Measurements from ENCODE around the gene DAPK2. TPM values are rescaled to one million over a fixed set of nuclear protein-coding genes. Genes with fewer than 3 reads are reported as not detected.

DAPK2 gene
- total and polyA plus RNA-seq, 7 experiments from 2014 or later: 0.46 to 9.3 (median 4.2) TPM; not detected in 3

GRCh38 chr15:63888823-63889222 lies 157.5 kb downstream of the DAPK2 start:
- Histone ChIP-seq H3K27ac (ENCODE audit: low read depth, low read length) (no peak overlapping the region), H3K27me3 (ENCODE audit: control insufficient read depth in 2 of 2, insufficient read depth in 2 of 2, low read length in 2 of 2) (no peaks in the 10 kb centered on the region), H3K4me3 (ENCODE audit: low read length) (no peak overlapping the region), H3K36me3 (ENCODE audit: control insufficient read depth in 2 of 3, insufficient read depth in 3 of 3, low read length in 3 of 3) (no peaks in the 10 kb centered on the region), H3K9me3 (ENCODE audit: control insufficient read depth in 2 of 3, low read length in 3 of 3) (no peaks in the 10 kb centered on the region), H3K4me1 (ENCODE audit: control insufficient read depth in 2 of 2, insufficient read depth in 2 of 2, low read length in 2 of 2) (peaks cover 33 to 43% of the 10 kb centered on the region in 2 donors)
- peak overlapping the region in 6 of 9 donors; percentile 40 to 89 (median 66) for H3K27ac Mint-ChIP-seq
- H3K36me3 Mint-ChIP-seq: no peaks in the 10 kb centered on the region
- no peak for DNase-seq
- H3K4me1 Mint-ChIP-seq: peaks cover 44 to 60% (median 54%) of the 10 kb centered on the region in 7 donors
- CTCF ChIA-PET: interaction anchor here (0.8 to 2.4 kb wide), 5 partner anchors 17 to 122 kb away, joined by 3 to 13 read pairs (median 5); partner anchors contain the start of gene HERC1
- no peaks in the 10 kb centered on the region for H3K9me3 Mint-ChIP-seq
- H3K27me3 Mint-ChIP-seq: no peaks in the 10 kb centered on the region
- POLR2A ChIA-PET: interaction anchor here (1.0 kb wide), 1 partner anchor 55 kb away, joined by 7 read pairs; the partner anchor contains the start of gene HERC1
- H3K4me3 Mint-ChIP-seq: peak overlapping the region in 2 of 10 donors; percentile 1 to 14
- intact Hi-C loops (cut with micrococcal nuclease): no loop called here
- no peak for ATAC-seq

- Mint-ChIP-seq H3K9me3 (no peaks in the 10 kb centered on the region), H3K36me3 (no peaks in the 10 kb centered on the region), H3K27ac (peak overlapping the region in 5 of 9 donors; percentile 40 to 86 (median 44)), H3K4me1 (peaks cover 37 to 53% (median 47%) of the 10 kb centered on the region in 7 donors), H3K4me3 (no peak overlapping the region), H3K27me3 (no peaks in the 10 kb centered on the region)
- Histone ChIP-seq H3K27ac (ENCODE audit: low read depth, low read length) (no peak overlapping the region), H3K36me3 (ENCODE audit: control insufficient read depth in 2 of 3, insufficient read depth in 3 of 3, low read length in 3 of 3) (no peaks in the 10 kb centered on the region), H3K4me3 (ENCODE audit: low read length) (no peak overlapping the region), H3K27me3 (ENCODE audit: control insufficient read depth in 2 of 2, insufficient read depth in 2 of 2, low read length in 2 of 2) (no peaks in the 10 kb centered on the region), H3K4me1 (ENCODE audit: control insufficient read depth in 2 of 2, insufficient read depth in 2 of 2, low read length in 2 of 2) (peaks cover 26 to 36% of the 10 kb centered on the region in 2 donors), H3K9me3 (ENCODE audit: control insufficient read depth in 2 of 3, low read length in 3 of 3) (no peaks in the 10 kb centered on the region)
- DNase-seq (no peak), ATAC-seq (no peak)
- intact Hi-C loops (cut with micrococcal nuclease): no loop called here
- ChIA-PET POLR2A (interaction anchor here (1.0 kb wide), 1 partner anchor 54 kb away, joined by 7 read pairs; the partner anchor contains the start of gene HERC1), CTCF (interaction anchor here (0.8 to 1.5 kb wide), 3 partner anchors 18 to 60 kb away, joined by 3 to 5 read pairs (median 5); no protein-coding TSS in a partner anchor)
These were observed 158.1 kb downstream of the DAPK2 start for GRCh38 chr15:63888146-63888545.

- H3K27me3 Mint-ChIP-seq: no peaks in the 10 kb centered on the region
- intact Hi-C loops (cut with micrococcal nuclease): no loop called here
- H3K4me1 Mint-ChIP-seq: peaks cover 33 to 48% (median 42%) of the 10 kb centered on the region in 7 donors
- H3K36me3 Mint-ChIP-seq: no peaks in the 10 kb centered on the region
- ChIA-PET CTCF (interaction anchor here (1.5 kb wide), 1 partner anchor 61 kb away, joined by 5 read pairs; no protein-coding TSS in a partner anchor), POLR2A (no interaction called here)
- DNase-seq (no peak), ATAC-seq (peak; percentile 10)
- no peak overlapping the region for H3K4me3 ChIP-seq (ENCODE audit: low read length)
- peak overlapping the region in 1 of 10 donors; percentile 16 for H3K4me3 Mint-ChIP-seq
- no peak overlapping the region for H3K27ac ChIP-seq (ENCODE audit: low read depth, low read length)
- H3K9me3 Mint-ChIP-seq: no peaks in the 10 kb centered on the region
- H3K9me3 ChIP-seq (ENCODE audit: control insufficient read depth in 2 of 3, low read length in 3 of 3): no peaks in the 10 kb centered on the region
- no peaks in the 10 kb centered on the region for H3K27me3 ChIP-seq (ENCODE audit: control insufficient read depth in 2 of 2, insufficient read depth in 2 of 2, low read length in 2 of 2)
- H3K36me3 ChIP-seq (ENCODE audit: control insufficient read depth in 2 of 3, insufficient read depth in 3 of 3, low read length in 3 of 3): no peaks in the 10 kb centered on the region
- peak overlapping the region in 4 of 9 donors; percentile 12 to 67 (median 47) for H3K27ac Mint-ChIP-seq
- peaks cover 21 to 31% of the 10 kb centered on the region in 2 donors for H3K4me1 ChIP-seq (ENCODE audit: control insufficient read depth in 2 of 2, insufficient read depth in 2 of 2, low read length in 2 of 2)
These were observed 158.7 kb downstream of the DAPK2 start for GRCh38 chr15:63887630-63888029.

GRCh38 chr15:63884953-63885352 lies 161.3 kb downstream of the DAPK2 start:
- H3K4me3 Mint-ChIP-seq: no peak overlapping the region
- no peaks in the 10 kb centered on the region for H3K27me3 Mint-ChIP-seq
- Histone ChIP-seq H3K36me3 (ENCODE audit: control insufficient read depth in 2 of 3, insufficient read depth in 3 of 3, low read length in 3 of 3) (no peaks in the 10 kb centered on the region), H3K9me3 (ENCODE audit: control insufficient read depth in 2 of 3, low read length in 3 of 3) (no peaks in the 10 kb centered on the region), H3K27ac (ENCODE audit: low read depth, low read length) (no peak overlapping the region), H3K27me3 (ENCODE audit: control insufficient read depth in 2 of 2, insufficient read depth in 2 of 2, low read length in 2 of 2) (no peaks in the 10 kb centered on the region), H3K4me3 (ENCODE audit: low read length) (no peak overlapping the region), H3K4me1 (ENCODE audit: control insufficient read depth in 2 of 2, insufficient read depth in 2 of 2, low read length in 2 of 2) (peaks cover 0 to 9% of the 10 kb centered on the region in 2 donors)
- ATAC-seq: no peak
- H3K36me3 Mint-ChIP-seq: no peaks in the 10 kb centered on the region
- CTCF ChIA-PET: no interaction called here
- peaks cover 20 to 27% (median 23%) of the 10 kb centered on the region in 7 donors for H3K4me1 Mint-ChIP-seq
- no peaks in the 10 kb centered on the region for H3K9me3 Mint-ChIP-seq
- POLR2A ChIA-PET: no interaction called here
- H3K27ac Mint-ChIP-seq: no peak overlapping the region
- DNase-seq: no peak
- intact Hi-C loops (cut with micrococcal nuclease): no loop called here

GRCh38 chr15:63881431-63881830 lies 164.9 kb downstream of the DAPK2 start:
- ChIA-PET CTCF (interaction anchor here (1.1 kb wide), 1 partner anchor 9 kb away, joined by 5 read pairs; no protein-coding TSS in a partner anchor), POLR2A (interaction anchor here (1.0 kb wide), 1 partner anchor 11 kb away, joined by 3 read pairs; no protein-coding TSS in a partner anchor)
- intact Hi-C loops (cut with micrococcal nuclease): no loop called here

GRCh38 chr15:63880744-63881143 lies 165.5 kb downstream of the DAPK2 start:
- Mint-ChIP-seq H3K27me3 (no peaks in the 10 kb centered on the region), H3K4me3 (no peak overlapping the region), H3K36me3 (no peaks in the 10 kb centered on the region), H3K27ac (no peak overlapping the region), H3K4me1 (peaks cover 0 to 13% (median 3%) of the 10 kb centered on the region in 7 donors), H3K9me3 (no peaks in the 10 kb centered on the region)
- ChIA-PET CTCF (interaction anchor here (1.1 kb wide), 1 partner anchor 9 kb away, joined by 5 read pairs; no protein-coding TSS in a partner anchor), POLR2A (no interaction called here)
- no peaks in the 10 kb centered on the region for H3K27me3 ChIP-seq (ENCODE audit: control insufficient read depth in 2 of 2, insufficient read depth in 2 of 2, low read length in 2 of 2)
- no peak for DNase-seq
- H3K9me3 ChIP-seq (ENCODE audit: control insufficient read depth in 2 of 3, low read length in 3 of 3): no peaks in the 10 kb centered on the region
- no peak overlapping the region for H3K4me3 ChIP-seq (ENCODE audit: low read length)
- H3K4me1 ChIP-seq (ENCODE audit: control insufficient read depth in 2 of 2, insufficient read depth in 2 of 2, low read length in 2 of 2): no peaks in the 10 kb centered on the region
- H3K27ac ChIP-seq (ENCODE audit: low read depth, low read length): no peak overlapping the region
- no peak for ATAC-seq
- intact Hi-C loops (cut with micrococcal nuclease): no loop called here
- H3K36me3 ChIP-seq (ENCODE audit: control insufficient read depth in 2 of 3, insufficient read depth in 3 of 3, low read length in 3 of 3): no peaks in the 10 kb centered on the region

More at GRCh38 chr15:63881431-63881830, 164.9 kb downstream of the DAPK2 start:
- no peaks in the 10 kb centered on the region for H3K36me3 ChIP-seq (ENCODE audit: control insufficient read depth in 2 of 3, insufficient read depth in 3 of 3, low read length in 3 of 3)
- no peak overlapping the region for H3K4me3 Mint-ChIP-seq
- H3K27me3 ChIP-seq (ENCODE audit: control insufficient read depth in 2 of 2, insufficient read depth in 2 of 2, low read length in 2 of 2): no peaks in the 10 kb centered on the region
- H3K4me1 Mint-ChIP-seq: peaks cover 0 to 13% (median 0%) of the 10 kb centered on the region in 7 donors
- H3K4me3 ChIP-seq (ENCODE audit: low read length): no peak overlapping the region
- no peaks in the 10 kb centered on the region for H3K9me3 Mint-ChIP-seq
- no peaks in the 10 kb centered on the region for H3K4me1 ChIP-seq (ENCODE audit: control insufficient read depth in 2 of 2, insufficient read depth in 2 of 2, low read length in 2 of 2)
- no peaks in the 10 kb centered on the region for H3K9me3 ChIP-seq (ENCODE audit: control insufficient read depth in 2 of 3, low read length in 3 of 3)
- DNase-seq: no peak
- no peaks in the 10 kb centered on the region for H3K27me3 Mint-ChIP-seq
- no peak overlapping the region for H3K27ac Mint-ChIP-seq
- no peaks in the 10 kb centered on the region for H3K36me3 Mint-ChIP-seq
- no peak overlapping the region for H3K27ac ChIP-seq (ENCODE audit: low read depth, low read length)
- ATAC-seq: no peak

- Histone ChIP-seq H3K4me3 (ENCODE audit: low read length) (no peak overlapping the region), H3K27ac (ENCODE audit: low read depth, low read length) (no peak overlapping the region)
- no peaks in the 10 kb centered on the region for H3K9me3 Mint-ChIP-seq
These were observed 166.3 kb downstream of the DAPK2 start for GRCh38 chr15:63879995-63880394.

More at GRCh38 chr15:63879995-63880394, 166.3 kb downstream of the DAPK2 start:
- ChIA-PET CTCF (interaction anchor here (0.6 kb wide), 1 partner anchor 66 kb away, joined by 5 read pairs; no protein-coding TSS in a partner anchor), POLR2A (interaction anchor here (0.7 kb wide), 1 partner anchor 51 kb away, joined by 3 read pairs; no protein-coding TSS in a partner anchor)
- H3K27me3 ChIP-seq (ENCODE audit: control insufficient read depth in 2 of 2, insufficient read depth in 2 of 2, low read length in 2 of 2): no peaks in the 10 kb centered on the region
- intact Hi-C loops (cut with micrococcal nuclease): no loop called here
- Mint-ChIP-seq H3K27ac (peak overlapping the region in 1 of 9 donors; percentile 38), H3K4me3 (no peak overlapping the region), H3K4me1 (peaks cover 0 to 15% (median 3%) of the 10 kb centered on the region in 7 donors), H3K36me3 (no peaks in the 10 kb centered on the region), H3K27me3 (no peaks in the 10 kb centered on the region)
- DNase-seq: no peak
- ATAC-seq: no peak
- H3K9me3 ChIP-seq (ENCODE audit: control insufficient read depth in 2 of 3, low read length in 3 of 3): no peaks in the 10 kb centered on the region
- H3K36me3 ChIP-seq (ENCODE audit: control insufficient read depth in 2 of 3, insufficient read depth in 3 of 3, low read length in 3 of 3): no peaks in the 10 kb centered on the region
- no peaks in the 10 kb centered on the region for H3K4me1 ChIP-seq (ENCODE audit: control insufficient read depth in 2 of 2, insufficient read depth in 2 of 2, low read length in 2 of 2)

Data from naive thymus-derived CD4-positive, alpha-beta T cell (primary cell).